Heart left ventricle (tissue), 16 donors: ENCODE results near the gene OTUD4. TPM values are rescaled to one million over a fixed set of nuclear protein-coding genes. Genes with fewer than 3 reads are reported as not detected.

Experiments used
- ATAC-seq, 4 donors: fragments of 200-7000 bp; cut with Tn5 transposase; one replicate each; pipeline ENCODE4 v1.9.1; 2020 to 2022; ENCODE audit warnings: moderate library complexity in 4 of 4, mild to moderate bottlenecking in 3 of 4, moderate number of reproducible peaks in 1 of 4
- DNase-seq, 5 donors: peaks; one replicate each; pipeline ENCODE4 v3.0.0-alpha.2; 2020
- H3K27ac ChIP-seq, 12 donors: fragments of 200-600 bp; sonication (generic) in 4 of 12; one replicate each; pipeline versions ENCODE4 v1.5.0 to v1.8.0; 2016 to 2022; ENCODE audit warnings: mild to moderate bottlenecking in 2 of 12
- H3K27me3 ChIP-seq, 9 donors: fragments of 200-600 bp; sonication (generic) in 2 of 9; one replicate each; pipeline versions ENCODE4 v1.5.1 to v1.8.0; 2016 to 2022; ENCODE audit warnings: mild to moderate bottlenecking in 3 of 9
- H3K36me3 ChIP-seq, 9 donors: fragments of 200-600 bp; sonication (generic) in 2 of 9; one replicate each; pipeline versions ENCODE4 v1.5.0 to v1.8.0; 2018 to 2022; ENCODE audit warnings: mild to moderate bottlenecking in 2 of 9
- H3K4me1 ChIP-seq, 12 donors: fragments of 200-600 bp; sonication (generic) in 4 of 12; one replicate each; pipeline versions ENCODE4 v1.5.0 to v1.8.0; 2016 to 2022; ENCODE audit warnings: mild to moderate bottlenecking in 3 of 12
- H3K4me3 ChIP-seq, 12 donors: fragments of 200-600 bp; sonication (generic) in 4 of 12; one replicate each; pipeline versions ENCODE4 v1.5.0 to v1.8.0; 2017 to 2022; ENCODE audit warnings: mild to moderate bottlenecking in 9 of 12, moderate library complexity in 4 of 12
- H3K9me3 ChIP-seq, 12 donors: fragments of 200-600 bp; sonication (generic) in 4 of 12; one replicate each; pipeline versions ENCODE4 v1.5.0 to v1.8.0; 2016 to 2022; ENCODE audit warnings: mild to moderate bottlenecking in 1 of 12
- CTCF ChIP-seq, 12 donors: fragments of 200-600 bp; sonication (generic) in 4 of 12; IDR thresholded peaks; one replicate each; pipeline versions ENCODE4 v1.5.0 to v1.8.0; 2018 to 2022; ENCODE audit warnings: antibody characterized with exemption in 12 of 12, mild to moderate bottlenecking in 5 of 12
- POLR2A ChIP-seq, 2 donors: fragments of 450-650 bp; IDR thresholded peaks; one replicate each; pipeline ENCODE4 v1.6.1; 2017; ENCODE audit warnings: antibody characterized with exemption in 2 of 2, mild to moderate bottlenecking in 2 of 2, moderate library complexity in 2 of 2
- WGBS, 4 donors: extraction: QIAGEN DNeasy Blood & Tissue Kit in 2 of 4; methylation state at CpG; one replicate each; pipeline versions ENCODE4 v1.1.5 to v1.1.7; 2013 to 2018; 5-methylcytosine and 5-hydroxymethylcytosine counted together
- intact Hi-C, 10 donors: fragments of 100-400 bp; cut with DNase I; formaldehyde crosslinking; loops; one replicate each; pipeline versions ENCODE4 v1.11.1 to v1.14.2; 2022
- polyA plus RNA-seq, 2 donors: library from polyadenylated mRNA; stranded (reverse); fragments of 200-250 nt; gene quantifications; one replicate each; pipeline ENCODE4 v1.2.3, GENCODE V29; 2013
- total RNA-seq, 9 donors: library from RNA; depleted of rRNA in 2 of 9; stranded (reverse); fragments of >200 nt in 2 of 9; fragmentation: NEBNext Ultra II Directional in 3 of 9; extraction: Animal tissue kit (Norgen Biotek cat#: 25700) in 3 of 9; gene quantifications; one replicate each; pipeline versions ENCODE4 v1.1.0 to v1.2.4, GENCODE V29; 2016 to 2023
- donor health status: ischemic (EF 13 %, LVEDD 7.1; RV severe dilation, severe dysfunction).
- donor health status: healthy with polysubstance abuse.
- donor health status: DM: no; HTN: yes; CAD: no.
- donor health status: DM: no; HTN: no; CAD: no.
- donor health status: ischemic (EF 25% LVEDD 6.9; RV normal size, moderate dysfunction).
- donor health status: ischemic (EF 25% LVEDD 5.7; RV mildly dilated, moderate dysfunction).
- donor health status: healthy.
- donor health status: DM: yes; HTN: yes; CAD: no.
- donor health status: ischemic (EF 35%, LVEDD 5.7; RV mildly dilated, moderate dysfunction).
- donor health status: nonischemic (EF 11% LVEDD 7.7; RV severe dilation, severe dysfunction).
- donor health status: DM: yes; HTN: yes; CAD: no.
- donor health status: PGD.
- donor health status: ischemic (EF 29% LVEDD 5.4; RV normal size, mild dysfunction).
- donor health status: nonischemic (EF 23%, LVEDD 6.1; RV moderate dilation, normal function).

Gene OTUD4
- total and polyA plus RNA-seq, 11 donors: 7.7 to 42.1 (median 28.4) TPM

- WGBS, 4 donors: 86 to 93% (median 91%) methylated on average over 2 of the region's 2 CpGs
- TF ChIP-seq POLR2A (IDR thresholded peaks at IDR 0.05): no peak
- no peak for TF ChIP-seq CTCF (IDR thresholded peaks at IDR 0.05)
- H3K36me3 ChIP-seq: peaks cover 0 to 87% (median 58%) of the 10 kb centered on the region in 9 donors
Observed at GRCh38 chr4:145168581-145169187, 11.7 kb downstream of the OTUD4 start.

DNA sequence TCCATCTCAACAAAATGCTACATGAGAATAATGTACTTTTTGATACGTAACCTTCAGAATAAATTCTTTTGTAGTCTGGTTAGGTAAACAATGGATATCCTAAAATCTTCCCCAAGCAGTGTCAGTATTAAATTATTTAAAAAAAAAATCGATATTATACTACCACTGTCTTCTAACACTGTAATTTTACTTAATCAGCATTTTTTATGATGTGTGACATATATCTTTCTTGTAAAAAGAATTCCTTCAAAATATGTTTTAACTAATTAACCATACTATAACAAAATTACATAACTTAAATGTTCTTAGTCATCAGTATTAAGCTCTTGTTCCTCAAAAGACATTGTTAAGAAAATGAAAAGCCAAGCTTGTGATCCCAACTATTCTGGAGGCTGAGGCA, 12.5 kb downstream of the OTUD4 start:
- TF ChIP-seq POLR2A (IDR thresholded peaks at IDR 0.05) (no peak), CTCF (IDR thresholded peaks at IDR 0.05) (no peak)
- Histone ChIP-seq H3K27ac (no peak overlapping the region), H3K36me3 (peaks cover 0 to 88% (median 60%) of the 10 kb centered on the region in 9 donors), H3K4me1 (peaks cover 0 to 19% (median 10%) of the 10 kb centered on the region in 12 donors), H3K4me3 (no peak overlapping the region), H3K9me3 (no peaks in the 10 kb centered on the region), H3K27me3 (no peaks in the 10 kb centered on the region)
- ATAC-seq: no peak
- DNase-seq: no peak
- intact Hi-C loops: no loop called here
- 93 to 99% (median 97%) methylated on average over 2 of the region's 2 CpGs for WGBS, 4 donors

More at GRCh38 chr4:145168581-145169187, 11.7 kb downstream of the OTUD4 start:
- H3K4me1 ChIP-seq: peaks cover 0 to 19% (median 10%) of the 10 kb centered on the region in 12 donors
- no peak overlapping the region for H3K4me3 ChIP-seq
- no peaks in the 10 kb centered on the region for H3K9me3 ChIP-seq
- intact Hi-C loops: no loop called here
- H3K27me3 ChIP-seq: no peaks in the 10 kb centered on the region
- DNase-seq (no peak), ATAC-seq (no peak)
- no peak overlapping the region for H3K27ac ChIP-seq

DNA sequence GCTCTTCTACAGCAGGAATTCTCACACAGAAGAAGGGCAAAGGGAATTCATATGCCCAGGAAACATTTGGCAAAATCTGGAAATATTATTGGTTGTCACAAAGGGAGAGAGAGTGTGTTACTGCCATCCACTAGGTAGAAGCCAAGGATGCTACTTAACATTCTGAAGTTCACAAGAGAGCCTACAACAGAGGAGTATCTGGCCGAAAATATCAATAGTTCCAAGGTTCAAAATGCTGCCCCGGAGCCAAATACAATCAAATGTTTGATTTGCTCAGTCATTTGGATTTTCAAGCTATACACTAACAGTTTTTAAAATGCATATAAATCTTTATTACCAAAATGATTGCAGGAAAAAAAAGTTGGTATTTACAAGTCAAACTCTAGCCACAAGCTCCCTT, 18.8 kb downstream of the OTUD4 start:
- no peaks in the 10 kb centered on the region for H3K9me3 ChIP-seq
- no peaks in the 10 kb centered on the region for H3K27me3 ChIP-seq
- ATAC-seq (no peak), DNase-seq (no peak)
- WGBS, 4 donors: 43 to 50% (median 46%) methylated on average over 2 of the region's 2 CpGs
- no peak for TF ChIP-seq CTCF (IDR thresholded peaks at IDR 0.05)
- TF ChIP-seq POLR2A (IDR thresholded peaks at IDR 0.05): no peak
- intact Hi-C loops: no loop called here
- no peaks in the 10 kb centered on the region for H3K4me1 ChIP-seq
- peaks cover 0 to 97% (median 85%) of the 10 kb centered on the region in 9 donors for H3K36me3 ChIP-seq
- H3K4me3 ChIP-seq: no peak overlapping the region
- no peak overlapping the region for H3K27ac ChIP-seq

DNA sequence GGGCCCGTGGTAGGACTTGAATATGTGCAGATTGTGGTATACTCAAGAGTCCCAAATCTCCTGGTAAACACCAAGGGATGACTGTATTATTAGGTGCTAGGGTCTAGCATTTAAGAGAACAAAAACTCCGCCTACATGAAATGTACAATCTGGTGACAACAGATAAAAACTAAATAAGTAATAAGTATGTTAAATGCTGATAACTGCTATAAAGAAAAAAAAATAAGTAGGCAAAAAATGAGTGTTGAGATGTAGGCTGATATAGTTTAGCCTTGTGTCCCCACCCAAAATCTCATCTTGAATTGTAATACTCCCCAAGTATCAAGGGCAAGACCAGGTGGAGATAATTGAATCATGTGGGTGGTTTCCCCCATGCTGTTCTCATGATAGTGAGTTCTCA, 23.4 kb downstream of the OTUD4 start:
- Histone ChIP-seq H3K9me3 (no peaks in the 10 kb centered on the region), H3K4me1 (peaks cover 0 to 22% (median 5%) of the 10 kb centered on the region in 12 donors), H3K27me3 (no peaks in the 10 kb centered on the region), H3K4me3 (no peak overlapping the region), H3K27ac (no peak overlapping the region), H3K36me3 (peaks cover 0 to 97% (median 77%) of the 10 kb centered on the region in 9 donors)
- intact Hi-C loops: loop anchor here in 8 of 10 donors (2.0 to 10.0 kb wide), 7 partner anchors 40 to 462 kb away; partner anchors contain the start of gene MMAA (in 6 of the 8)
- TF ChIP-seq POLR2A (IDR thresholded peaks at IDR 0.05) (no peak), CTCF (IDR thresholded peaks at IDR 0.05) (no peak)
- DNase-seq (no peak), ATAC-seq (no peak)
- 94 to 99% (median 98%) methylated on average over 2 of the region's 2 CpGs for WGBS, 4 donors
